Mesendoderm (in vitro differentiated cells): ENCODE measurements around the gene SLC35F2.

Experiments used
- DNase-seq: peaks from one replicate; pipeline ENCODE4 v3.0.0; 2013
- H2AK5ac ChIP-seq: 2 replicates; pipeline ENCODE4 v1.6.1; 2013; ENCODE audit warnings: low read length, inconsistent platforms
- H2BK120ac ChIP-seq: 2 replicates; pipeline ENCODE4 v1.6.1; 2013; ENCODE audit warnings: low read depth, mild to moderate bottlenecking, low read length, moderate library complexity, mixed read lengths
- H2BK15ac ChIP-seq: replicated peaks from 2 replicates; pipeline ENCODE4 v1.6.1; 2013; ENCODE audit warnings: low read depth, mild to moderate bottlenecking, moderate library complexity
- H2BK5ac ChIP-seq: 2 replicates; pipeline ENCODE4 v1.6.1; 2013; ENCODE audit warnings: low read length, inconsistent platforms
- H3K18ac ChIP-seq: 2 replicates; pipeline ENCODE4 v1.6.1; 2013; ENCODE audit warnings: mild to moderate bottlenecking, low read length, mixed read lengths
- H3K23ac ChIP-seq: one replicate; pipeline ENCODE4 v1.6.1; 2013; ENCODE audit warnings: low read length
- H3K27ac ChIP-seq: 2 replicates; pipeline ENCODE4 v1.5.1; 2013; ENCODE audit warnings: low read depth, mild to moderate bottlenecking, inconsistent platforms, low read length, moderate library complexity
- H3K27me3 ChIP-seq: 2 replicates; pipeline ENCODE4 v1.6.1; 2013; ENCODE audit warnings: low read length, control low read depth, mild to moderate bottlenecking, inconsistent platforms; ENCODE audit not compliant: insufficient read depth, poor library complexity
- H3K36me3 ChIP-seq: 2 replicates; pipeline ENCODE4 v1.6.1; 2013; ENCODE audit warnings: low read length, inconsistent platforms; ENCODE audit not compliant: control insufficient read depth, insufficient read depth
- H3K4ac ChIP-seq: one replicate; pipeline ENCODE4 v1.6.1; 2013; ENCODE audit warnings: low read depth, mild to moderate bottlenecking, low read length, moderate library complexity
- H3K4me1 ChIP-seq: 2 replicates; pipeline ENCODE4 v1.6.1; 2013; ENCODE audit warnings: low read depth, low read length, inconsistent platforms; ENCODE audit not compliant: control insufficient read depth
- H3K4me2 ChIP-seq: 2 replicates; pipeline ENCODE4 v1.6.1; 2013; ENCODE audit warnings: low read length
- H3K4me3 ChIP-seq: 2 replicates; pipeline ENCODE4 v1.5.1; 2013; ENCODE audit warnings: mild to moderate bottlenecking, low read length
- H3K56ac ChIP-seq: one replicate; pipeline ENCODE4 v1.6.1; 2013; ENCODE audit warnings: low read length
- H3K79me1 ChIP-seq: 2 replicates; pipeline ENCODE4 v1.6.1; 2013; ENCODE audit warnings: low read length, inconsistent platforms
- H3K79me2 ChIP-seq: 2 replicates; pipeline ENCODE4 v1.6.1; 2013; ENCODE audit warnings: mild to moderate bottlenecking, low read length; ENCODE audit not compliant: control insufficient read depth, insufficient read depth
- H3K9ac ChIP-seq: 2 replicates; pipeline ENCODE4 v1.6.1; 2013; ENCODE audit warnings: low read length, inconsistent platforms
- H4K5ac ChIP-seq: one replicate; pipeline ENCODE4 v1.6.1; 2013; ENCODE audit warnings: low read length
- H4K8ac ChIP-seq: one replicate; pipeline ENCODE4 v1.6.1; 2013; ENCODE audit warnings: low read depth, mild to moderate bottlenecking, control low read depth, low read length, moderate library complexity
- WGBS: extraction: QIAGEN DNeasy Blood & Tissue Kit; methylation state at CpG from one replicate; pipeline ENCODE4 v1.1.7; 2013; ENCODE audit warnings: low lambda C conversion rate, missing lambda C conversion rate; ENCODE audit not compliant: insufficient coverage; ENCODE audit errors: extremely low coverage; 5-methylcytosine and 5-hydroxymethylcytosine counted together

Gene SLC35F2

GRCh38 chr11:107741044-107741823 lies 117.4 kb downstream of the SLC35F2 start:
- no CpG with 5 or more reads among the region's 7 CpGs for WGBS
- Histone ChIP-seq H3K56ac (peak overlapping the region; percentile 46), H2BK5ac (no peak overlapping the region), H3K27ac (no peak overlapping the region), H3K4me1 (no peaks in the 10 kb centered on the region), H3K9ac (no peak overlapping the region), H3K79me1 (no peaks in the 10 kb centered on the region), H3K23ac (no peak overlapping the region), H4K8ac (no peak overlapping the region), H3K4me2 (no peak overlapping the region), H2BK120ac (no peak overlapping the region), H3K4ac (no peak overlapping the region), H3K4me3 (no peak overlapping the region), H2AK5ac (no peak overlapping the region), H3K36me3 (no peaks in the 10 kb centered on the region), H2BK15ac (no peak overlapping the region), H3K18ac (no peak overlapping the region), H4K5ac (no peak overlapping the region), H3K79me2 (no peaks in the 10 kb centered on the region), H3K27me3 (no peaks in the 10 kb centered on the region)
- DNase-seq: peak; percentile 62
